ENCODE results near the gene THADA. TPM values are rescaled to one million over a fixed set of nuclear protein-coding genes. Genes with fewer than 3 reads are reported as not detected.
A peak's percentile ranks its signal among the peaks of the same experiment; 100 is the strongest.

THADA gene
- total RNA-seq, 1 experiment from 2014 or later, result 29.4 TPM

DNA sequence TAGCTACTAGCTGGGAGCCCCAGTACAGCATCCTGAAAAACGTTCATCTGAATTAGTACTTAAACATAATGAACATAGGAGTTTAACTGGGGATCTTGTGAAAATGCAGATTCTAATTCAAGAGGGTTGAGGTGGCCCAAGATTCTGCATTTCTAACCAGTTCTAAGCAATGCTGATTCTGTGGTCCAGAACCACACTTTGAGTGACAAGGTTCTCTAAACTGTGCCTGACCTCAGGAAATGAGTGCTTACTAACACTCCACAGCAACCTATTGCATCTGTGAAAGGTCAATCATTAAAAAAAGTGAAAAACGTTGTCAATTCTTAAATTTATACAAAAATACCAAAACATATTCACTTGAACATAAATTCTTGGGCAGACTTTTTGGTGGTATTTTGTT, 212.3 kb downstream of the THADA start:
- Histone ChIP-seq H3K9me2 (replicated peaks; ENCODE audit: insufficient read depth, low read length) (no peaks in the 10 kb centered on the region), H3K4me1 (ENCODE audit: low read length) (peaks cover 31% of the 10 kb centered on the region), H3K27me3 (ENCODE audit: low read length) (no peaks in the 10 kb centered on the region), H3K36me3 (ENCODE audit: insufficient read depth, low read length) (no peaks in the 10 kb centered on the region), H3K9ac (ENCODE audit: low read length) (no peak overlapping the region), H2AFZ (ENCODE audit: low read length) (no peak overlapping the region), H3K27ac (ENCODE audit: low read length) (no peak overlapping the region), H3K9me3 (ENCODE audit: low read length) (no peaks in the 10 kb centered on the region), H4K20me1 (ENCODE audit: insufficient read depth, low read depth, low read length) (no peaks in the 10 kb centered on the region), H3K4me2 (ENCODE audit: low read depth, low read length, poor library complexity, severe bottlenecking) (no peak overlapping the region), H3K79me2 (ENCODE audit: low read length) (no peaks in the 10 kb centered on the region), H3K4me3 (ENCODE audit: low read length) (no peak overlapping the region)
- DNase-seq, result no peak

- Histone ChIP-seq H3K4me2 (ENCODE audit: low read depth, low read length, poor library complexity, severe bottlenecking) (no peak overlapping the region), H4K20me1 (ENCODE audit: insufficient read depth, low read depth, low read length) (no peaks in the 10 kb centered on the region), H3K4me3 (ENCODE audit: low read length) (no peak overlapping the region), H3K27ac (ENCODE audit: low read length) (no peak overlapping the region), H2AFZ (ENCODE audit: low read length) (no peak overlapping the region), H3K9ac (ENCODE audit: low read length) (no peak overlapping the region), H3K9me2 (replicated peaks; ENCODE audit: insufficient read depth, low read length) (no peaks in the 10 kb centered on the region), H3K27me3 (ENCODE audit: low read length) (no peaks in the 10 kb centered on the region), H3K36me3 (ENCODE audit: insufficient read depth, low read length) (no peaks in the 10 kb centered on the region), H3K9me3 (ENCODE audit: low read length) (no peaks in the 10 kb centered on the region), H3K4me1 (ENCODE audit: low read length) (no peaks in the 10 kb centered on the region), H3K79me2 (ENCODE audit: low read length) (no peaks in the 10 kb centered on the region)
- no peak for DNase-seq
Measured at GRCh38 chr2:43379494-43379893, 216.3 kb downstream of the THADA start.

DNA sequence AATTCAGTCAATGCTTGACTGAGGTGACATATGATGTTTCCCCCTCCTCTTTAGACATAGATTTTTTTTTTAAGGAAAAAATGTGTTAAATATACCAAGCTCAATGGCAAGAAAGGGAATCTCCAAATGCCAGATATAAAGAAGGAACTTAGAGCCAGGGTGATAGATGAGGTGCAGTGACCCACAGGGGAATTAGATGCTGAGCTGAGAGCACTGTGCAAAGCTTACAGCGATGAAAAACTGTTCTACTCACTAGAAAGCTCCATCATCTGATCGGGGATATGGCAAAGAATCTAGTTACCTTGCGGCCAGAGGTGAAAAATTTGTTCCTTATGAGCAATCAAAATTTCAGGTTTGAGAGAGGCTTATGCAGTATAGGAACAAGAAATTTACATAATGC, 218.5 kb downstream of the THADA start:
- Histone ChIP-seq H4K20me1 (ENCODE audit: insufficient read depth, low read depth, low read length) (no peaks in the 10 kb centered on the region), H3K36me3 (ENCODE audit: insufficient read depth, low read length) (no peaks in the 10 kb centered on the region), H3K27ac (ENCODE audit: low read length) (no peak overlapping the region), H3K4me2 (ENCODE audit: low read depth, low read length, poor library complexity, severe bottlenecking) (no peak overlapping the region), H2AFZ (ENCODE audit: low read length) (no peak overlapping the region), H3K9me3 (ENCODE audit: low read length) (no peaks in the 10 kb centered on the region), H3K9ac (ENCODE audit: low read length) (no peak overlapping the region), H3K9me2 (replicated peaks; ENCODE audit: insufficient read depth, low read length) (no peaks in the 10 kb centered on the region), H3K4me3 (ENCODE audit: low read length) (no peak overlapping the region), H3K27me3 (ENCODE audit: low read length) (no peaks in the 10 kb centered on the region), H3K79me2 (ENCODE audit: low read length) (no peaks in the 10 kb centered on the region), H3K4me1 (ENCODE audit: low read length) (no peaks in the 10 kb centered on the region)
- DNase-seq, result no peak

DNA sequence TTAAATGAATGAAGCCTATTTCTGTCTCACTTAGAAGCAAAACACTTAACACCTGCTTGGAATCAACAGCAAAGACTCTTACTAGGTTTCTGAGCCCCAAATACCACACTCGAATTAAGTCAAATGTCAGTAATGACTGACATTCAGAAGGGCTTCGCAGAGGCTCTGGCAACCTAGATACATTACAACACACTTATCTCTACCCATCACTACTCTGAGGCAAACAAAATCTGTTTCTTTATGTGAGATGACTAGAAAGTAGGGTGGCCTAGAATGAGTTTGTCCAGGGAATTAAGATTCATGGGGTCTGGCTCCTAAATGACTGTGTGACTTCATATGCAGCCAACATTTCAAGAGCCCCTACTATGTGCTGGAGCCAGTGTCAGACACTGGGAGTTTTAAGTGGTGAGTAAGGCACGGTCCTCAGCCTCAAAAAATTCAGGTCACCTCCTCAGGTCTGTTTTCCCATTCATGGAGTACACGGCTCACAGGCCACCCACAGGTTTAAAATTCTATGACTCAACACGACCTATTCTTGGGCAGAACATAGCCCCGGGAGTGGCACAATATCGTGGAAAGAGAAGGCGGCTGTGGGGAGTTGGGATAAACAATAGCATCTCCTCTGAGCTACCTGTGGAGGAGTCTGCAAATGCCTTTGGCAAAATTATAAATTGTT, 219.2 kb downstream of the THADA start:
- Histone ChIP-seq H4K20me1 (ENCODE audit: insufficient read depth, low read depth, low read length) (no peaks in the 10 kb centered on the region), H3K9ac (ENCODE audit: low read length) (no peak overlapping the region), H3K36me3 (ENCODE audit: insufficient read depth, low read length) (no peaks in the 10 kb centered on the region), H3K9me3 (ENCODE audit: low read length) (no peaks in the 10 kb centered on the region), H3K4me1 (ENCODE audit: low read length) (no peaks in the 10 kb centered on the region), H3K79me2 (ENCODE audit: low read length) (no peaks in the 10 kb centered on the region), H3K27ac (ENCODE audit: low read length) (no peak overlapping the region), H2AFZ (ENCODE audit: low read length) (no peak overlapping the region), H3K4me2 (ENCODE audit: low read depth, low read length, poor library complexity, severe bottlenecking) (no peak overlapping the region), H3K9me2 (replicated peaks; ENCODE audit: insufficient read depth, low read length) (no peaks in the 10 kb centered on the region), H3K4me3 (ENCODE audit: low read length) (no peak overlapping the region), H3K27me3 (ENCODE audit: low read length) (no peaks in the 10 kb centered on the region)
- no peak for DNase-seq

DNA sequence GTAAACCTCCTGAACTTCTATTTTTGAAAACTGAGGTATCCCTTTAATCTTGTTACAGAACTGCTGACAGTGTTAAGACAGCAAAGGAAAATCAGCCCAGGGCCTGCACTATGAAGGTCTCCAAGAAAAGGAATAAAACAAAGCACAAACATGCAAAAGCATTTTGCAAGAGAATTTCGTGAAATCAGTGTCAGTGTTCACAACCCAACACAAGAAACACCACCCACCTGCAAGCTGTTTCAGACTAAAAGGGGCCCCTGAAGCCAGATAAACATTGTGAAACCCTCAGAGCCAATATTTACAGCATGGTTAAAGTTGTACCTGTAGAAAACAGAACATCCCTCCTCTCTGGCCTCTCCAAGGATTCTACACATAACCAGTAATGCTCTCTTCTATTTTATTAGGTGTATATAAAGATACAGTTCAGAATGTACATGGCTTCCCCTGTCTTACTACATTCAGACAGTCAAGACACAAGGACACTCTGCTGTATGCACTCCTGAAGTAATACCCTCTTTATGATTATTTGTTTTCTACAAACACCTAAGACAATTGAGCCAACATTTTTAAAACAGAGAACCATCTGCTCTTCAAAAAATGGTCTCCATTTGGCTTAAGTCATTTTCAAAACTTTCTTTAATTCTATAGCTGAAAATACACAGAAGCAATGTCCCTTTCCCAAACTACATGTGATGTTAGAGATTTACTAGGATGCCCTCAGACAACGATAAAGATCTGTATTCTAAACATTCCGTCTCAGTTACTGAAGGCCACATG, 219.9 kb downstream of the THADA start:
- Histone ChIP-seq H3K79me2 (ENCODE audit: low read length) (no peaks in the 10 kb centered on the region), H2AFZ (ENCODE audit: low read length) (no peak overlapping the region), H3K9ac (ENCODE audit: low read length) (no peak overlapping the region), H3K36me3 (ENCODE audit: insufficient read depth, low read length) (no peaks in the 10 kb centered on the region), H3K4me1 (ENCODE audit: low read length) (no peaks in the 10 kb centered on the region), H3K9me2 (replicated peaks; ENCODE audit: insufficient read depth, low read length) (no peaks in the 10 kb centered on the region), H3K9me3 (ENCODE audit: low read length) (no peaks in the 10 kb centered on the region), H4K20me1 (ENCODE audit: insufficient read depth, low read depth, low read length) (no peaks in the 10 kb centered on the region), H3K4me3 (ENCODE audit: low read length) (no peak overlapping the region), H3K4me2 (ENCODE audit: low read depth, low read length, poor library complexity, severe bottlenecking) (no peak overlapping the region), H3K27me3 (ENCODE audit: low read length) (no peaks in the 10 kb centered on the region), H3K27ac (ENCODE audit: low read length) (no peak overlapping the region)
- no peak for DNase-seq

- no peak for DNase-seq
Measured at GRCh38 chr2:43372416-43373081, 223.3 kb downstream of the THADA start.

GRCh38 chr2:43370705-43371104, 225.1 kb downstream of the THADA start:
- Histone ChIP-seq H3K4me3 (ENCODE audit: low read length) (no peak overlapping the region), H3K4me2 (ENCODE audit: low read depth, low read length, poor library complexity, severe bottlenecking) (no peak overlapping the region), H3K9me2 (replicated peaks; ENCODE audit: insufficient read depth, low read length) (no peaks in the 10 kb centered on the region), H3K27me3 (ENCODE audit: low read length) (no peaks in the 10 kb centered on the region), H3K9me3 (ENCODE audit: low read length) (no peaks in the 10 kb centered on the region), H2AFZ (ENCODE audit: low read length) (0 out of 2 replicates have a peak overlapping the region, but pooled peaks have one; percentile 22), H3K36me3 (ENCODE audit: insufficient read depth, low read length) (no peaks in the 10 kb centered on the region), H4K20me1 (ENCODE audit: insufficient read depth, low read depth, low read length) (no peaks in the 10 kb centered on the region), H3K27ac (ENCODE audit: low read length) (no peak overlapping the region), H3K4me1 (ENCODE audit: low read length) (peaks cover 13% of the 10 kb centered on the region), H3K9ac (ENCODE audit: low read length) (no peak overlapping the region), H3K79me2 (ENCODE audit: low read length) (no peaks in the 10 kb centered on the region)
- DNase-seq, result no peak

More at GRCh38 chr2:43372416-43373081, 223.3 kb downstream of the THADA start:
- H3K9me3 ChIP-seq (ENCODE audit: low read length), result no peaks in the 10 kb centered on the region
- H3K79me2 ChIP-seq (ENCODE audit: low read length), result no peaks in the 10 kb centered on the region
- no peaks in the 10 kb centered on the region for H3K9me2 ChIP-seq (replicated peaks; ENCODE audit: insufficient read depth, low read length)
- no peak overlapping the region for H3K27ac ChIP-seq (ENCODE audit: low read length)
- peaks cover 5% of the 10 kb centered on the region; the same call in 1 of the 2 replicates for H3K4me1 ChIP-seq (ENCODE audit: low read length)
- no peaks in the 10 kb centered on the region for H4K20me1 ChIP-seq (ENCODE audit: insufficient read depth, low read depth, low read length)
- no peaks in the 10 kb centered on the region for H3K27me3 ChIP-seq (ENCODE audit: low read length)
- no peak overlapping the region for H2AFZ ChIP-seq (ENCODE audit: low read length)
- no peak overlapping the region for H3K9ac ChIP-seq (ENCODE audit: low read length)
- H3K36me3 ChIP-seq (ENCODE audit: insufficient read depth, low read length), result no peaks in the 10 kb centered on the region
- H3K4me3 ChIP-seq (ENCODE audit: low read length), result no peak overlapping the region
- H3K4me2 ChIP-seq (ENCODE audit: low read depth, low read length, poor library complexity, severe bottlenecking), result no peak overlapping the region

GRCh38 chr2:43370146-43370545, 225.7 kb downstream of the THADA start:
- Histone ChIP-seq H3K9ac (ENCODE audit: low read length) (no peak overlapping the region), H3K4me3 (ENCODE audit: low read length) (no peak overlapping the region), H2AFZ (ENCODE audit: low read length) (no peak overlapping the region), H3K79me2 (ENCODE audit: low read length) (no peaks in the 10 kb centered on the region), H3K9me3 (ENCODE audit: low read length) (no peaks in the 10 kb centered on the region), H3K27ac (ENCODE audit: low read length) (no peak overlapping the region), H3K27me3 (ENCODE audit: low read length) (no peaks in the 10 kb centered on the region), H3K36me3 (ENCODE audit: insufficient read depth, low read length) (no peaks in the 10 kb centered on the region), H3K9me2 (replicated peaks; ENCODE audit: insufficient read depth, low read length) (no peaks in the 10 kb centered on the region), H4K20me1 (ENCODE audit: insufficient read depth, low read depth, low read length) (no peaks in the 10 kb centered on the region), H3K4me1 (ENCODE audit: low read length) (peaks cover 13% of the 10 kb centered on the region), H3K4me2 (ENCODE audit: low read depth, low read length, poor library complexity, severe bottlenecking) (no peak overlapping the region)
- no peak for DNase-seq

Data from Karpas-422 (cell line).